NCI-H1436 (cell line): ENCODE measurements around the gene PDYN.

Source experiments
- DNase-seq: peaks from one replicate; lab custom pipeline; 2025; lab: John Stamatoyannopoulos, UW

PDYN gene

DNA sequence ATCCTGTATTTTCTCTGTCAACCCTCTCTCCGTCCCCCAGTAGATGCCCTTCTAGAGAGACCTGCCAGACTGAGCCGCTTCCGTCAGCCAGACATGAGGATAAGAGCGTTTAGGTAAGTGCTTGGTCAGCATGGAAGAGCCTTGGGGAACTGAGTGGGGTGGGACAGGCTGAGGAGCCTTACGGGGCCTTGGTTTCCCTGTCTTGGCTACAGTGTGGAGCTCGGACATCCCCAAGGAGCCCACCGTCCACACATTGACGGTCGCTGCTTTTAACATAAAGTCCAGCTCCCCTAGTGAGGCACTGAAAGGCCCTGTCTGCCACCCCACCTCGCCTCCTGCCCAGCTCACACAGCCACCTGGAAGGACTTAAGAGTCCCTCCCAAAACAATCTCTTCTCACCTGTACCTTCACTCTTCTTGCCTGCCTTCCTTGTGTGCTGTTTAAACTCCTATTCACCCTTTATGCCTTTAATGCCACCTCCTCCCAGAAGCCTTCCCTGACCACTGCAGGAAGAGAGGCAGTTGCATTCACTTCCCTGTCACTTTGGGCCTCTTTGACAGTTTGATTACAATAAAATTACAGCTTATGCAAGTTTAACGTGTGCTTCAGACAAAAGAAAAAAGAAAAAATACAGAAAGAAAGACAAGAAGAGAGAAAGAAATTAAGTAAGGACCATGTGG, 42.3 kb downstream of the PDYN start:
- no peak for DNase-seq

DNA sequence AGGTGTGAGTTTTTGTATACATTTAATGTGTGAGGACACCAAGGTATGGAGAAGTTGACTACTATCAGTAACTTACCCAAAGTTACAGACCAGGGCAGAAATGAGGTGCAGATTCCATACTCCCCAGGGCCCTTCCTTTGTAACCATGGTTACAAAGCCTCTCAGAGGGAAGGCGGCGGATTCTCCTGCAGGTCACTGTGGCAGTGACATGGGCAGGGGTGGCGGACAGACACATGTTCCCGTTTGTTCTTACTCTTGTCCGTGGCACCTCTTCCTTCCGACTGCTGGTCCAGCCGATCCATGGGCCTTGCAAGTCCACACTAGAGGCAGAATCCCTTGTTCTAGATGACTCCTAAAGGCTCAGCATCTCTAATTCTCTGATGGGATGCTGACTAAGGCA, 43.0 kb downstream of the PDYN start:
- no peak for DNase-seq

DNA sequence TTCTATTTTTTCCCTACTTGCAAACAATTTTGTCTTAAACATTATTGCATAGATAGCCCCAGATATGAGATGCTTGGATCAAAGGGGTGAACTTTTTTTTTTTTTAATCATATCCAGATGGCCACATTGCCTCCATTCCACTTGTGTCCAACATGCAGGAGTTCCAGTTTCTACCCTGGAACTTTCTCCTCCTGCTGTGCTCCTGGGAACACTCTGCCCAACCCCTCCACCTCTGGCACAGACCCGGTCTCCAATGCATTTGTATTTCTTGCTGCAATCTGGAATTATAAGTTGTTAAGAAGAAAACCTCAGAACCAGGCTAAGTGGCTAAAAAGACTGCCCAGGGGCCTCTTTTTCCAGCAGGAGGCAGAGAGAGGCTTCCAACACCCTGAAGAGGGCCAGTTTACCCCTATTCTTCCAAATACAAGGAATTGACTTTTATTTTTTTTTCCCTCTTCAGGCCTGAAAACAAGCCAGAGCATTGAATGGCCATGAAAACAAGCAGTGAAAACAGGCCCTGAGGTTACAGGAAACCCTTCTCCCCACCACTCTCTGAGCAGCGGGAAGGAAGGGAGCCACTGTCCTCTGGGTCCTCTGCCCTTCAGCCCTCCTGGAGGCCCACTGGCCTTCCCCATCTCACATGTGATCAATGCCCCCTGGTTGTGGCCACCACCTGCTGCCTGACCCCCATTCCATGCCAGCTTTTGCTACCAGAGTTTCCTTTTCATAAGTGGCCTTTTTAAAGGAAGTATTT, 44.3 kb downstream of the PDYN start:
- DNase-seq, result no peak

DNA sequence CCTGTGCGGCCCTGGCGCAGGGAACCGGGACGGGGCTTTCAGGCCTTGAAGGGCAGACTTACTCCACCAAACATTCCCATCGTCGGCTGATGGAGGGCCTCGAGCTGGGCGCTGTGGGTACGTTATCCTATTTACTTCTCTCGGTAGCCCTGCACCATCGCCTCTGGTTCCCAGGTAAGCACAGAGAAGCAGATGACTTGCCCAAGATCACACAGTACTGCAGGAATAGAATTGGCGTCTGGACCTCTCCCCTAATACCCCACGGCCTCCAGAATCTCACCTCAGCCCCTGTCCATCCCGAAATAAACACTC, 46.4 kb downstream of the PDYN start:
- no peak for DNase-seq

DNA sequence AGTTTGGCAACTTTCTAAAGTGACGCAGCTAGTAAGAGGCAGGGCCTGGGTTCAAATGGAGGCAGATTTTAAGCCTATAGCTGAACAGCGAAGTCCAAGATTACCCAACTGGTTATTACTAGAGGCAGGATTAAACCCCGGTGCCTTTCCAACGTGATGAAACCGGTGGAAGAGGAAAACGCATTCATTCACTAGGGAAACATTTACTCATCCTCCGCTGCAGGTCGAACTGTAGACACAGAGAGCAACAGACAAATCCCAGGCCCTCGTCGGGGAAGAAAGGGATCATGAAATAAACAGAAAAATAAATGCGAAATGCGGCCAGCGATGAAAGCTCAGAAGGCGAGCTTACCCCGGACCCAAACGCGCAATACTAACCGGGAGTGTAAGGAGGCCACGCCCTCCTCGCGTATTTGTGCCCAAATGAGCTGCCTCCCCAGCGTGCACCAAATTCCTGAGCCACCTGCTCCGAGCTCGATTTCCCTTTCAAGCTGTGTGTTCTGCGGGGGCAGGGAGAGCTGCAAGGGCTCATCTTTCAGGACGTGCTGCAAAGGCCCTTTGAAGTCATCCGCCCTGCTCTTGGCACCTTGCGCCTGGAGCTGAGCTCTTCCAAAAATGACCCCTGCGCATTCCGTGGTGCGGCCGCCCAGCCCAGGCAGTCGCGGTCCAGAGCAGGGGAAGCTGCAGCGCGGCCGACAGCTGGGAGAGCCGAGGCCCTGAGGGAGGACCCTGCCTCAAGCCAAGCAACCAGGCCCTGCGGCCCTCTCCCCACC, 46.9 kb downstream of the PDYN start:
- DNase-seq, result no peak

DNA sequence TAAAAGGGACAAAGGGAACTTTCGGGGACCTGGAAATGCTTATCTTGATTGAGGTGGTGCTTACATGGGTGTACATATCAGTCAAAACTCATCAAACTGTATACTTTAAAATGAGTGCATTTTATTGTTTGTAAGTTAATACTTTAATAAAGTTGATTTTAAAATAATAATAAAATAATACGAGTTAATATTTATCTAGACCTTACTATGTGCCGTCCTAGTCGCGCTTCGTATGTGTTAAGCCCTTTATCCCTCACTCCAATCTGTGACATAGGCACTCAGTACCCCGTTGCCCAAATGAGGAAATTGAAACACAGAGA, 47.5 kb downstream of the PDYN start:
- no peak for DNase-seq

DNA sequence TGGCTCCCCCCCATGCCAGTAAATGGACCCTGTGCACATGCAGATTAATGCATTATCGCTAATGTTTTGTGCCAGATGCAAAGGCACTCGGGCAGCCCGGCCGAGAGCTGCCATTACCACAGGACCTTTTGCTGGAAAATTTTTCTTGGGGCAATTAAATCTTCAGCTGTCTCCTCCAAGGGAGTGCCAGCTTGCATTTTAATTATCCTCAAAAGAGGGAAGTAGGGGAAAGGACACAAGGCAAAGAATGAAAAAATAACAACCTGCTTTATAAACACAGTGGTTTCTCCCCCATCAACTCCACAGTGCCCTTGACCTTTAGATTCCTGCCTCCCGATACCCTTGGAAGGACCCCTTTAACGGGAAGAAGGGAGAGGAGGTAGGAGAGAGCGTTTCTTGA, 48.2 kb downstream of the PDYN start:
- no peak for DNase-seq

DNA sequence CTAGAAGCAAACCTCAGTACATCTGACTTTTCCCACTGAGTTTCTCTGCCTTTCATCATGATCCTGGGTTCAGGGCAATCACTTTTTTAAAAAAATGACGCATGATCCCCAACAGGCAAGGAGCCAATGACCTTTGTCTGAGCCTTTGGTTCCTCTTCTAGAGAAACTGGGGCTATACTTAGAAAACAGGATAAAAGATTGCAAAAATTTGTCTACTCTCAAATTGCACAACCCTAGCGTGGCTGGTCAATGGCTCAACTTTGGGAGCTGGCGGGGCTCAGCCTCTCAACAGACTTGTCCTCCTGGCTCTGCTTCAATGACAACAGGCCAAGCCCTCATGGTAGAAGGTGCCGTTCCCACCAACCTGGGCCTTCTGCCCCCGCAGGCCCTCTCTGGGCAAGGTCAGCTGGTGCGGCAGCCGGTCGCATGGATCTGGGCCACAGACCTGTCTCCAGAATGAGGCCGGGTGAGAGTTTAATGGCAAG, 48.7 kb downstream of the PDYN start:
- DNase-seq, result no peak

DNA sequence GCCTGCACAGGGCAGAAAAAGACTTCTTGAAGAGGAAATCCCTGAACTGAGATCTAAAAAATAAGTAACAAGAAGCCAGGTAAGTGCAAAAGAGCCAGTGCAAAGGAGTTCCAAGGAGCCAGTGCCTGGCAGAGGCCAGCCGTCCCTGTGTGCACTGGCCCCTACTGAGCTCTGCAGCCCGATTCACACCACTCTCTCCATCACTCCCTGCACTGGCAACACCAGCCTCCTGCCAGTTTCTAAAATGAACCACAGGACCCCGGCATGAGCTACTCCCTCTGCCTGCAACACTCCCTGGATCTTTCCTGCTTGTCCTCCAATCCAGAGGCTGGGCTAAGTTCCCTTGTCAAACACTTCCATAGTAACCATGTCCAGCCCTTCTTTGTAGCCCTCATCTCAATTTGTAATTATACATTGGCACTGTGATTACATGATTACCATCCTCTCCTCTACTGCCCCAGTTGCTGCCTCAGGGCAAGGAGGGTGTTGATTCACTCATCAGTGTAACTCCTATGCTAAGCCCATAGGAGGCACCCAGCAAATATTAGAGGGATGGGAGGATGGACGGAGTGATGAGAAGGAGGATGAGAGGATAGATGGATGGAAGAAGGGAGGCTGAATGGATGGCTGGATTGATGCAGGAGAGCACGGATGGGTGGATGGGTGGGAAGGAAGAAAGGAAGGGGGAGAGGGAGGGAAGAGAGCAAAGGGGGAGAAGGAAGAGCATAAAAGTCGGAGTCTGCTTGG, 49.3 kb downstream of the PDYN start:
- no peak for DNase-seq

DNA sequence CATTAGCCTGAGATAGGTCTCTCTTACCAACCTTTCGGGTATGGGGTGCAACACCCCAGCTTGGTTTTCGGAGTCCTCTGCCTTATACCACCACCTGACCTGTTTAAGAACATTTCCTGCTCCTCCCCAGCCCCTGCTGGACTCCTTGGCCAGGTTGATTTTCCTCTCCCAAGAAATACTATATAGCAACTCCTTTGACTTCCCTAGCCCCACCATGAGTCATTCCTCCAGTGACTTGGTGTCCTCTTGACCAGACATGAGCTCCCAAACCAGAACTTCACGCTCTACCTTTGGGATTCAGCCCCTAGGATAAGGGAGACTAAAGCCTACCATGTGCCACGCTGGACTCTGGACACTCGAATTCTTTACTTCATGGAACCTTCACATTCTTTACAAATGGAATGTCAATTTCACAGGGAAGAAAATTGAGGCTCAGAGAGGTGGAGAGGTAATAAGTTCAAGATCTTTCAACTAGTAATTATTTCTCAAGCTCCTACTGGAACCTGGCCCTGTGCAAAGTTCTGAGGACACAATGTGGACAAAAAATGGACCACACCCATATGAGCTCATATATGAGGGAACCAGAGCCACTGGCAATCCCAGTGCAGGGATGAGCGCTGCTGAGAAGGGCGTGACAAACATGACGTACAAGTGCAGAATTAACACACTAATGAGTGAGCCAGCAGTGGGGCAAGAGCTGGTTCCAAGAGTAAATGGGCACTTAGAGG, 50.4 kb downstream of the PDYN start:
- no peak for DNase-seq

DNA sequence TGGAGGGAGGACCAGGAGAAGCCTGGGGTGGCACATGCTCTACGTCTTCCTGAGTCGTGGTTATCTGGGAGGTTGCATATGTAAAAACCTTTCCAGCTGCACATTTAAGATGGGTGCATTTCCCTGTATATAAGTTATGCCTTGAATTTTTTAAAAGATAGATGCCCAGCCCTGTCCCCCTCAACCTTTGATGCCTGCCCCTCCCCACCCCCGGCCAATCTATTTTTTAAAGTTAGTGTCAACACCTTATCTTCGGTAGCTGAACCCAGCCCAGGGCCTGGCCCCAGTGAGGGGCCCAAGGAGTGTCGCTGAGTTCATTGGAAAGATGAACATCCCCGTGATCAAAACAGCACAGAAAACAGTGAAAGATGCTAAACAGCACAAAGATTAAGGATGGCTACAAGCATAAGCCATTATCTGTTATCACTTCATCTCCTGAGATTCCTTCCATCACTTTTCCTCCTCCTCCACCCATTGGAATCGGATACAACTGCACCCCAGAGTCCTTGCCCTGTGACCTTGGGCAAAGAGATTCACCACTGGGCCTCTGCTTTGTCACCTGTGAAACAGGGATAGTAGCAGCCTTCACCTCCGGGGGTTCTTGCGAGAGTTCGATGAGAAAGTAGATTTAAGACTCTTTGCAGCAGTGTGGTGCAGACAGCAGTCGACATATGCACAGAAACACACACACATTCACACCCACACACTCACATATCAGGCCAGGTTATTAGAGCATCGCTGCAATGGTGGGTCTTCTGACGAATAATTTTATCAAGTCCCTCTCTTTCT, 51.2 kb downstream of the PDYN start:
- DNase-seq, result no peak

DNA sequence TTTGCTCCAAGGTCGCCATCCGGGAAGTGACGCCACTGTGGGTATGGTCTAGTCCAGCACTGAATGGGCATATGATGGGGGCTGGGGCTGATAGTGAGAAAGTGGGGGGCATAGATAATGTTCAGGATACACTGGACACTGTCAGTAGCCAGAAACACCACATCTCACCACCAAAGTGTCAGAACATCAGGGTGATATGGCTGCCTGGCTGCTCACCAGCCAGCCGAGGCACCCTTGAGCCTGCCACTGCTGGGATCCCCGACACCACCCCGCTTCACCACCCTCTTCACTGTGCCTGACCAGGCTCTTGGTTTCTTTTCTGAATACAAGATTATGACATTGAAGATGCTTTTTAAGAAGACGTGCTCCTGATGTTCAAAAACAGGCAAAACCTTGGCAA, 51.8 kb downstream of the PDYN start:
- DNase-seq, result no peak

DNA sequence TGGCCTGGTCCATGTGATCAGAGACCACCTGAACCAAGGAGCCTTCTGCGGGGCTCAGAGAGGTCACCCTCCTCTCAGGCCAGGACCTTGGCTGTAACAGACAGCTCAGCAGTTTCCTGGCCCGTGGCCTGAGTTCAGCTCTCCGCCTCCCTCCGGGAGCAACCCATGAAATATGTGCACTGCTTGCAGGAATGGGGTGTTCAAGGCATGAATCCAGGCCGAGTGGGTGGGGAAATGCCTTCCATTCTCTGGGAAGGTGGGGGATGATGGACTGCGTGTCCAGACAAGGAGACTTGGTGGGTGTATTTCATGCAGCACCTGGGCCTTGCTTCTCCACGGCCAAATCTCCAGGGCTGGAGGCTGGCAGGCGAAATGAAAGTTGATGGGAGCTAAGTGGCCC, 52.6 kb downstream of the PDYN start:
- DNase-seq, result no peak

DNA sequence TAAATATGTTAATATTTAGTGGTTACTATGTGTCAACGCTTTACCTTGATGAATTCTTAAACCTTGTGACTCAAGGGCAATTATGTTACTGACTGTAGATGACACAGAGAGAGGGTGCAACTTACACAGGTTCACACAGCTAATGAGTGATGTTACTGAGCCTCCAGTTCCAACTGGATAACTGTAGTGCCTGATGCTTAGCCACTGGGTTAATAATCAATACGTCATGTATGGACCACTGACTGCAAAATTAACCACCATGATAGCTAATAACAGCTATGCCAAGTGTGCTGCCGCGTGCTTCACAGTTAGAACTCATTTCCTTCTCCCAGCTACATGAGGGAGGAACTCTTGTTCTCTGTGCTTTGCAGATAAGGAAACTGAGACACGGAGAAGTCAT, 53.3 kb downstream of the PDYN start:
- no peak for DNase-seq

DNA sequence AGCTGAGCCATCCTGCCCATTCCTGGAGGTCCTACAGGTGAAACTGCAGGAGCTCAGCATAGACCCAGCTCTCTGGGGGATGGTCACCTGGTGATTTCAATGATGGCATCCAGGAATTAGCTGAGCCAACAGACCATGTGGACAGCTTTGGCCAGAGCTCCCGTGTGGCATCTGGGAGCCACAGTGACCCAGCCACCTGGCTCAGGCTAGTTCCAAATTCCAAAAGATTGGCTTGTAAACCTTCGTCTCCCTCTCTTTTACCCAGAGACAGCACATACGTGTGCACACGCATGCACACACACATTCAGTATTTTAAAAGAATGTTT, 54.6 kb downstream of the PDYN start:
- DNase-seq, result no peak

DNA sequence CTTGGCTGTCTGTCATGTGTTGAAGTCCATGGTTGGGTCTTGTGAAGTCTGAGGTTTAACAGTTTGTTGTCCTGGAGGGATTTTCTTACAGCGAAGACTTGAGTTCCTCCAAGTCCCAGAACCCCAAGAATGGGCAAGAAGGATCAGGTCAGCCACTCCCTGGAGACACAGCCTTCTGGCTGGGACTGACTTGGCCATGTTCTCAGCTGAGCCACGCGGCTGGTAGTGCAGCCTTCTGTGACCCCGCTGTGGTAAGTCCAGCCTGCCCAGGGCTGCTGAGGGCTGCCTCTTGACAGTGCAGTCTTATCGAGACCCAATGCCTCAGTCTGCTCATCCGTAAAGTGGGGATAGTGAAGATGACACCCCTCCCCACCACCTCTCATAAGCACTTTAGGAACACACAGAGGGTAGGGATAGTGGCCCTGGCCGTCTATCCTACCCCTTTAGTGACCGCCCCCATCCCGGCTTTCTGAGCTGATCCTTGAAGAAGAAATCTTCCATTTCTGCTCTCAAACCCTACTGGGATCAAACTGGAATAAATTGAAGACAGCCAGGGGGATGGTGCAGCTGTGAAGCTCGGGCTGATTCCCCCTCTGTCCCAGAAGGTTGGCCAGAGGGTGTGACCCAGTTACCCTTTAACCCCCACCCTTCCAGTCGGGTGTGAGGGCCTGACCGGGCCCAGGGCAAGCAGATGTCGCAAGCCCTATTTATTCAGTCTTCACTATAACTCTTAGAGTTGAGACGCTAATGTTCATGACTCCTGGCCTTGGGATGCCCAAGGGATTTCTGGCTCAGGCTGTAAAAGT, 55.2 kb downstream of the PDYN start:
- no peak for DNase-seq

DNA sequence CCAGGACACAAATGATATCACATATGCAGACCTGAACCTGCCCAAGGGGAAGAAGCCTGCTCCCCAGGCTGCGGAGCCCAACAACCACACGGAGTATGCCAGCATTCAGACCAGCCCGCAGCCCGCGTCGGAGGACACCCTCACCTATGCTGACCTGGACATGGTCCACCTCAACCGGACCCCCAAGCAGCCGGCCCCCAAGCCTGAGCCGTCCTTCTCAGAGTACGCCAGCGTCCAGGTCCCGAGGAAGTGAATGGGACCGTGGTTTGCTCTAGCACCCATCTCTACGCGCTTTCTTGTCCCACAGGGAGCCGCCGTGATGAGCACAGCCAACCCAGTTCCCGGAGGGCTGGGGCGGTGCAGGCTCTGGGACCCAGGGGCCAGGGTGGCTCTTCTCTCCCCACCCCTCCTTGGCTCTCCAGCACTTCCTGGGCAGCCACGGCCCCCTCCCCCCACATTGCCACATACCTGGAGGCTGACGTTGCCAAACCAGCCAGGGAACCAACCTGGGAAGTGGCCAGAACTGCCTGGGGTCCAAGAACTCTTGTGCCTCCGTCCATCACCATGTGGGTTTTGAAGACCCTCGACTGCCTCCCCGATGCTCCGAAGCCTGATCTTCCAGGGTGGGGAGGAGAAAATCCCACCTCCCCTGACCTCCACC, 56.4 kb downstream of the PDYN start:
- no peak for DNase-seq

DNA sequence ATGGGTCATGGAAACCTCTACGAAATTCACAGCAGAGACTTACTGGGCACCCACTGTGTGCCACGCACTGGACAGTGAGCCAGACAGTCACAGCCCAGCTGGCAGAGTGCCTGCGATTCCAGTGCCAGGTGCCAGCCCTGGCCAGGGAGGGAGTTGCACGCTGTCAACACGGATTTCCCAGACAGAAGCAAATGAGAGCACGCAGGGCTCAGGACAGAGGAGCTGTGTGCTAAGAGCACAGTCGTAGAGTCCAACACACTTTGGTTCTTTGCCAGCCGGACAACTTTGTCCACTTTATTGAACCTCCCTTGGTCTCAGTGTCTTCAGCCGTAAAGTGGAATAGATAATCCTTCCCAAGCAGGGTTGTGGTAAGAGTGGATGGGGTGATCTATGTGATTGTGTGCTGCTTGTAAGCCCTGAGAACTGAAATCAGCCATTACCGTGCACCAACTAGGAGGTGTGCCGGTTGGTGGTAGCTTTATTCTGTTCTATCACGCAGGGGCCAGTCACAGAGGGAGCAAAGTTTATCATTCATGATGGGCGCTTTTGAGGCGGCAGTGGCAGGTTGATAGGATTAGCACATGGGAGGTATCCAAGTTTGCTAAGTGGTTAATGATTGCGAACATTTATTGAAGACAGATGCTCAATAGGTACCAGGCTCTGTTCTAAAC, 58.0 kb downstream of the PDYN start:
- no peak for DNase-seq
